ENCODE results near the gene KRT8. TPM values are rescaled to one million over a fixed set of nuclear protein-coding genes. Genes with fewer than 3 reads are reported as not detected.

The KRT8 gene
- total RNA-seq, 4 donors from 2014 or later: 0.20 to 19.7 (median 10.2) TPM

DNA sequence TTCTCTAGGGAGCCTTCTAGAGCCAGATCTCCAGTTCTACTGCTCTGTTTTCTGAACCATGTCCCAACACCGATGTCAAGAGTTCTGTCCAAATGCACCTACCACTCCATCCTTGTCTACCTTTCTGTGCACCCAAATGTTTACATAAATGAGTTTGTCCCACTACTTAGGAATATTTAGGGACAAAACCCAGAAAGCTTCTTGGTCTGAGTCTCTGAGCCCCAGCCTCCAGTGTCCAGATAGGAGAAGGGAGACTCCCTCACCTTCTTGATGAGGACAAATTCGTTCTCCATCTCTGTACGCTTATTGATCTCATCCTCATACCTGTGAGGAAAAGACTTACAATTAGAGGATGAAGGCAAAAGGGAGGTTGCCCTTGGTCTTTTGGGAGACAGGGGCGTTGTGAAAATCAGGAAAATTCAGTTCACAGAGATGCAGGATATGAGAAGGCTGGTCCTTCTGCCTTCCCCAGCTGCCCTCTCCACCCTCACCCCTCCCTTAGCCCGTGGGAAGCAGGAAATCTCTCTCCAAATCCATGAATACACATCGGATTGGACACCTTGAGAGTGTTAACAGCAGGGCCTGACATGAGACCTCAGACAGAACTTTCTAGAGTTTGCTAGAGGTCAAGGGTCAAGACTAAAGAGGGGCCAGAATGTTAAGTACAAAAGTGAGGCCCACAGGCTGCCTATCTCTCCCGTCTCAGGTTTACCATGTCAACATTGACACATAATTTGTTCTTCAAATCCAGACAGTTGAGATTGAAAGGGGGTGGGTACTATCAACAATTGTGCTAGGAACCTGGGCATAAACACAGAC, 3.8 kb downstream of the KRT8 start:
- no peaks in the 10 kb centered on the region for H3K36me3 ChIP-seq

DNA sequence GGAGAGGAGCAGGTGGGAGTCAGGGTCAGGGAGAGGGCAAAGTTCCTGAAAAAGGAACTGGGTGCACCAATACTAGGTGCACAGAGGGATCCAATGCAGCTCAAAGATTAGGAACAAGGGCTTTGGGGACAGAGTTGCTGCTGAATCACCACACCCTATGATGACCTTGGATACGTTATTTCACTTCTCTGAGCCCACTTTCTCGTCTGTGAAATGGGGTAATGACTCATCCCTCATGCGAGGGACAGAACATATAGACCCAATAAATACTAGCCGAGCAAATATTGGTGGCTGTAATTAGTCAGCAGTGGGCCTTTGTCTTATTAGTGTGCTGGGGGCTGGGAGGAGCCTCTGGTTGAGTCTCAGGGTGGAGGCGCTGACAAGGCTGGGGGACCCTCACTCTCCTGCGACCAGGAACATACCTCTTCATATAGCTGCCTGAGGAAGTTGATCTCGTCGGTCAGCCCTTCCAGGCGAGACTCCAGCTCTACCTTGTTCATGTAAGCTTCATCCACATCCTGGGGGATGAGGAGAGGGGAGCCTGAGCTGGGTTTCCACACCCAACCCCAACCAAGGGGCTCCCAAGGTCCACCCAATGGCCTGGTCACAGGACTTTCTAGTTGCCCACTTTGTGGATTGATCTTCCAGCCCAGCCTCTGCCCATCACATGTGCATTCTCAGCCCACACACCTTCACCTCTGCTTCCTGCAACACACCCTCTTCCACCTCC, 4.5 kb downstream of the KRT8 start:
- Histone ChIP-seq H3K27ac (no peak overlapping the region), H3K4me1 (peaks cover 0 to 14% (median 9%) of the 10 kb centered on the region in 4 donors)
- 88 to 90% methylated on average over 9 of the region's 9 CpGs for WGBS, 2 donors

More for the DNA sequence above, 3.8 kb downstream of the KRT8 start:
- Histone ChIP-seq H3K4me1 (peaks cover 0 to 14% (median 9%) of the 10 kb centered on the region in 4 donors), H3K27me3 (peaks cover 0 to 4% of the 10 kb centered on the region in 2 donors), H3K9me3 (no peaks in the 10 kb centered on the region), H3K4me3 (no peak overlapping the region), H3K27ac (no peak overlapping the region)
- 65 to 66% methylated on average over 7 of the region's 7 CpGs for WGBS, 2 donors
- TF ChIP-seq EP300 (IDR thresholded peaks at IDR 0.05) (no peak), POLR2A (IDR thresholded peaks at IDR 0.05) (no peak)
- no peak for DNase-seq (ENCODE audit: low spot score in 2 of 2)

DNA sequence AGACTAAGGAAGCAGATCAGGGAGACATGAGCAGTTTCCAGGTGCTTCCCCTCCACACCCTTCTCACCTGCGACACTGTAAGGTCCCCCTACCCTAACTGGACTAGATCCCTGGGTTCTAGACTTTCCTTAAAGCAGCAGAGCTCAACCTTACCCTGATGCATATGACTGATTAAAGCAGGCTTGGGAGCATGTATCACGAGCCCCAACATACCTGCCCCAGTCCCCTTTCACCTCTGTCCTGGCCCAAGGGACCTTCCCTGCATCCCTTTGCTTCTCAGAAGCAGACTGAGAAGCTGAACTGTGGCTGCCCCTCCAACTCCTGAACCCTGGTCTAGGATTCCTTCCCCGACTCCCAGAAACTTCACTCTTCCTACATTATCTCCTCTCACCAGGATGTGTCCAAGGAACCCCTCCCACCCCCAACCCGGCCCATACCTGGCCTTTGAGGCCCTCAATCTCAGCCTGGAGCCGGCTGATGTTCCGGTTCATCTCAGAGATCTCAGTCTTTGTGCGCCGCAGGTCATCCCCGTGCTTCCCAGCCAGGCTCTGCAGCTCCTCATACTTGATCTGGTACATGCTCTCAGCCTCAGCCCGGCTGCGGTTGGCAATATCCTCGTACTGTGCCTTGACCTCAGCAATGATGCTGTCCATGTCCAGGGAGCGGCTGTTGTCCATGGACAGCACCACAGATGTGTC, 5.4 kb downstream of the KRT8 start:
- 82 to 88% methylated on average over 13 of the region's 13 CpGs for WGBS, 2 donors

More for the DNA sequence above, 4.5 kb downstream of the KRT8 start:
- H3K27me3 ChIP-seq: peaks cover 0 to 4% of the 10 kb centered on the region in 2 donors
- no peaks in the 10 kb centered on the region for H3K9me3 ChIP-seq
- no peak for DNase-seq (ENCODE audit: low spot score in 2 of 2)
- TF ChIP-seq POLR2A (IDR thresholded peaks at IDR 0.05) (no peak), EP300 (IDR thresholded peaks at IDR 0.05) (no peak)
- TF ChIP-seq, protein P1, sequence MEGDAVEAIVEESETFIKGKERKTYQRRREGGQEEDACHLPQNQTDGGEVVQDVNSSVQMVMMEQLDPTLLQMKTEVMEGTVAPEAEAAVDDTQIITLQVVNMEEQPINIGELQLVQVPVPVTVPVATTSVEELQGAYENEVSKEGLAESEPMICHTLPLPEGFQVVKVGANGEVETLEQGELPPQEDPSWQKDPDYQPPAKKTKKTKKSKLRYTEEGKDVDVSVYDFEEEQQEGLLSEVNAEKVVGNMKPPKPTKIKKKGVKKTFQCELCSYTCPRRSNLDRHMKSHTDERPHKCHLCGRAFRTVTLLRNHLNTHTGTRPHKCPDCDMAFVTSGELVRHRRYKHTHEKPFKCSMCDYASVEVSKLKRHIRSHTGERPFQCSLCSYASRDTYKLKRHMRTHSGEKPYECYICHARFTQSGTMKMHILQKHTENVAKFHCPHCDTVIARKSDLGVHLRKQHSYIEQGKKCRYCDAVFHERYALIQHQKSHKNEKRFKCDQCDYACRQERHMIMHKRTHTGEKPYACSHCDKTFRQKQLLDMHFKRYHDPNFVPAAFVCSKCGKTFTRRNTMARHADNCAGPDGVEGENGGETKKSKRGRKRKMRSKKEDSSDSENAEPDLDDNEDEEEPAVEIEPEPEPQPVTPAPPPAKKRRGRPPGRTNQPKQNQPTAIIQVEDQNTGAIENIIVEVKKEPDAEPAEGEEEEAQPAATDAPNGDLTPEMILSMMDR (IDR thresholded peaks at IDR 0.05): no peak
- H3K4me3 ChIP-seq: no peak overlapping the region
- no peaks in the 10 kb centered on the region for H3K36me3 ChIP-seq

DNA sequence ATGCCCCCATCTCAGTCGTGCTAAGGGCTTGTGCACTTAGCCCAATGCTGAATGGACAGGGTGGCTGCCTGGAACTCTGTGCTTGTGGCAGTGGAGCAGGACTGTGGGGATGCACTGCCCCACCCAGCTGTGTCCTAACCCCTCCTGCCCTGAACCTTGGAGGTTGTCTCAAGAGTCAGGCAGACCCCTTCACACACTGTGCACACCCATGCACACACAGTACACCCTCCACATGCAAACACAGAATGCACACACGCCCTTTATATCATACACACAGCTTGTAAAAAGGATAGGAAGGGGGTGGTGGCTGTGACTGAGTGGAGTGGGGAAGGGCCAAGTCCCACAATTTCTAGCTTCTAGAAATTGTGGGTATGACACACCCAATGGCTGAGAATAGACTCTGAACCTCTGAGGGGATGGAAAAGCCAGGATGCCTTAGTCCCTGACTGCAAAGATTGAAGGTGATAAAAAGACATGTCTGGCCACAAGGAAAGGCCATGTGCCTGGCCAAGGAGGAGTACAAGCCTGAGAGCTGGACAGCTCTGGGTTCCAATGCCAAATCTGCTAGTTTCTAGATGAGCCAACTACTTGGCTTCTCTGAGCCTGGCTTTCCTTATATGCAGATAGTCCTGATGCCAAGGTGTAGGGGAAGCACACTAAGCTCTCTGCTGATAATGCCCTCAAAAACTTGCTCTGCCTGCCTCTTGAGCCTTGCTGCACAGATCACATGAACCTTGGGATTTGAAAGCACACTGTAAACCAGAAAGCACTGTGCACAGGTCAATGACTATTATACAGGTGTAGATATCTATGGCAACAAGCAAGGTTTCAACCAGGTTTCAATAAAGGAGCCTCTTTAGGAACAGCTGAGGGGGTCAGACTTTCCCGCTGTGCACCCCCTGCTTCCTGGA, 8.4 kb downstream of the KRT8 start:
- TF ChIP-seq EP300 (IDR thresholded peaks at IDR 0.05): no peak
- TF ChIP-seq, protein P1 (IDR thresholded peaks at IDR 0.05): no peak
- no peak for TF ChIP-seq POLR2A (IDR thresholded peaks at IDR 0.05)
- DNase-seq (ENCODE audit: low spot score in 2 of 2): no peak
- WGBS, 2 donors: 58 to 69% methylated on average over 2 to 3 of the region's 3 CpGs
- H3K27ac ChIP-seq: peak overlapping the region in 1 of 4 donors; percentile 34
- H3K4me1 ChIP-seq: no peaks in the 10 kb centered on the region
- H3K4me3 ChIP-seq: no peak overlapping the region
- no peaks in the 10 kb centered on the region for H3K9me3 ChIP-seq
- no peaks in the 10 kb centered on the region for H3K36me3 ChIP-seq
- H3K27me3 ChIP-seq: no peaks in the 10 kb centered on the region

More for the DNA sequence above, 5.4 kb downstream of the KRT8 start:
- peaks cover 0 to 14% (median 9%) of the 10 kb centered on the region in 4 donors for H3K4me1 ChIP-seq
- H3K27ac ChIP-seq: no peak overlapping the region
- H3K9me3 ChIP-seq: no peaks in the 10 kb centered on the region
- peaks cover 0 to 4% of the 10 kb centered on the region in 2 donors for H3K27me3 ChIP-seq
- DNase-seq (ENCODE audit: low spot score in 2 of 2): no peak
- TF ChIP-seq, protein P1 (IDR thresholded peaks at IDR 0.05): no peak
- no peak for TF ChIP-seq EP300 (IDR thresholded peaks at IDR 0.05)
- no peak overlapping the region for H3K4me3 ChIP-seq
- H3K36me3 ChIP-seq: no peaks in the 10 kb centered on the region

Data from tibial nerve (tissue), 4 donors.